HepG2 (cell line): ENCODE results near the gene RHOT2. TPM values are rescaled to one million over a fixed set of nuclear protein-coding genes. Genes with fewer than 3 reads are reported as not detected.

Source experiments
- AHR ChIP-seq: IDR thresholded peaks from 2 replicates; pipeline ENCODE4 v1.6.1; 2018; ENCODE audit warnings: missing genetic modification reagents, missing compliant biosample characterization
- EEA1 ChIP-seq: sonication (generic); formaldehyde crosslinking; IDR thresholded peaks from 2 replicates; pipeline ENCODE4 v1.5.1; 2020; ENCODE audit warnings: mild to moderate bottlenecking, missing genetic modification reagents, borderline replicate concordance
- FOXA1 ChIP-seq, 2 experiments: fragments of 450-650 bp in 1 of 2; sonication (generic) in 1 of 2; formaldehyde crosslinking in 1 of 2; IDR thresholded peaks; 2 replicates each; pipeline versions ENCODE4 v1.4.0 to v1.6.1; 2016 to 2020; ENCODE audit warnings: missing genetic modification reagents in 1 of 2
- GATAD1 ChIP-seq: IDR thresholded peaks from 2 replicates; pipeline ENCODE4 v1.6.1; 2016; ENCODE audit warnings: missing genetic modification reagents, missing compliant biosample characterization
- HNRNPUL1 ChIP-seq: fragments of 200-400 bp; formaldehyde crosslinking; IDR thresholded peaks from 2 replicates; pipeline ENCODE4 v1.6.1; 2017; ENCODE audit warnings: low read depth, mild to moderate bottlenecking, low read length, moderate library complexity
- NCOA5 ChIP-seq: sonication (generic); formaldehyde crosslinking; IDR thresholded peaks from 2 replicates; pipeline ENCODE4 v1.4.0; 2020; ENCODE audit warnings: missing genetic modification reagents
- NR1H2 ChIP-seq: sonication (generic); formaldehyde crosslinking; IDR thresholded peaks from 2 replicates; pipeline ENCODE4 v1.8.1; 2022; ENCODE audit warnings: low read depth, missing genetic modification reagents, borderline replicate concordance
- RAD21 ChIP-seq: fragments of 450-650 bp; formaldehyde crosslinking; IDR thresholded peaks from 2 replicates; pipeline ENCODE4 v1.5.0; 2020; ENCODE audit warnings: mild to moderate bottlenecking
- SRSF1 ChIP-seq: fragments of 200-400 bp; formaldehyde crosslinking; optimal IDR thresholded peaks from 2 replicates; pipeline ENCODE3; 2017; ENCODE audit warnings: mild to moderate bottlenecking, low read depth, low read length, moderate library complexity
- SYNCRIP ChIP-seq: fragments of 200-400 bp; formaldehyde crosslinking; IDR thresholded peaks from 2 replicates; pipeline ENCODE4 v1.6.1; 2018; ENCODE audit warnings: mild to moderate bottlenecking, low read depth, low read length; ENCODE audit not compliant: insufficient read depth
- ZBTB3 ChIP-seq: sonication (generic); formaldehyde crosslinking; IDR thresholded peaks from 2 replicates; pipeline ENCODE4 v1.4.0; 2020; ENCODE audit warnings: low read depth, mild to moderate bottlenecking, moderate library complexity, missing genetic modification reagents, borderline replicate concordance
- ZKSCAN8 ChIP-seq: IDR thresholded peaks from 2 replicates; pipeline ENCODE4 v1.6.1; 2016; ENCODE audit warnings: borderline replicate concordance, missing genetic modification reagents, missing compliant biosample characterization
- ZNF205 ChIP-seq: IDR thresholded peaks from 2 replicates; pipeline ENCODE4 v1.6.1; 2018; ENCODE audit warnings: missing biosample characterization, missing genetic modification reagents
- ZNF256 ChIP-seq: sonication (generic); formaldehyde crosslinking; conservative IDR thresholded peaks from 2 replicates; pipeline ENCODE4 v1.4.0; 2020; ENCODE audit warnings: missing genetic modification reagents
- ZNF282 ChIP-seq: fragments of 450-650 bp; IDR thresholded peaks from 2 replicates; pipeline ENCODE4 v1.6.1; 2018; ENCODE audit not compliant: partially characterized antibody
- ZNF331 ChIP-seq: sonication (generic); formaldehyde crosslinking; IDR thresholded peaks from 2 replicates; pipeline ENCODE4 v1.4.0; 2020; ENCODE audit warnings: missing genetic modification reagents
- ZNF446 ChIP-seq: sonication (generic); formaldehyde crosslinking; IDR thresholded peaks from 2 replicates; pipeline ENCODE4 v1.5.0; 2020; ENCODE audit warnings: mild to moderate bottlenecking, missing genetic modification reagents
- ZNF546 ChIP-seq: sonication (generic); formaldehyde crosslinking; conservative IDR thresholded peaks from 2 replicates; pipeline ENCODE4 v1.8.1; 2023; ENCODE audit warnings: mild to moderate bottlenecking, missing genetic modification reagents
- polyA plus RNA-seq, 8 experiments: library from polyadenylated mRNA; depleted of rRNA in 3 of 8; stranded (reverse) in 7 of 8; unstranded in 1 of 8; fragments of >200 nt; fragmentation: Illumina TruSeq in 4 of 8; extraction: Trizol in 4 of 8; gene quantifications; 2 replicates each; pipeline versions ENCODE4 v1.2.1 to v1.2.3, GENCODE V29; 2011 to 2016; ENCODE audit warnings: low read depth in 4 of 8, missing spikeins in 1 of 8, mixed read lengths in 1 of 8; ENCODE audit not compliant: insufficient read depth in 1 of 8
- total RNA-seq, 5 experiments: library from RNA; depleted of rRNA; stranded (reverse); fragments of >200 nt; fragmentation: Illumina TruSeq; extraction: Trizol; gene quantifications; 2 replicates each; pipeline ENCODE4 v1.2.3, GENCODE V29; 2016; ENCODE audit warnings: low read depth in 1 of 5
- TF ChIP-seq, protein P1 (sequence below): sonication (generic); formaldehyde crosslinking; IDR thresholded peaks from 2 replicates; pipeline ENCODE4 v1.9.0; 2021; ENCODE audit warnings: mild to moderate bottlenecking, missing genetic modification reagents
- TF ChIP-seq, protein P2 (sequence below): sonication (generic); formaldehyde crosslinking; IDR thresholded peaks from 2 replicates; pipeline ENCODE4 v1.5.0; 2020; ENCODE audit warnings: missing genetic modification reagents
- TF ChIP-seq, protein P3 (sequence below): sonication (generic); IDR thresholded peaks from 2 replicates; pipeline ENCODE4 v1.6.1; 2016; ENCODE audit warnings: low read depth, borderline replicate concordance

RHOT2 gene
- total and polyA plus RNA-seq, 2 of the 13 experiments (the other 11 are each of a cell fraction or from before 2014, with no cell fraction given), result 63.6 to 76.9 TPM

DNA sequence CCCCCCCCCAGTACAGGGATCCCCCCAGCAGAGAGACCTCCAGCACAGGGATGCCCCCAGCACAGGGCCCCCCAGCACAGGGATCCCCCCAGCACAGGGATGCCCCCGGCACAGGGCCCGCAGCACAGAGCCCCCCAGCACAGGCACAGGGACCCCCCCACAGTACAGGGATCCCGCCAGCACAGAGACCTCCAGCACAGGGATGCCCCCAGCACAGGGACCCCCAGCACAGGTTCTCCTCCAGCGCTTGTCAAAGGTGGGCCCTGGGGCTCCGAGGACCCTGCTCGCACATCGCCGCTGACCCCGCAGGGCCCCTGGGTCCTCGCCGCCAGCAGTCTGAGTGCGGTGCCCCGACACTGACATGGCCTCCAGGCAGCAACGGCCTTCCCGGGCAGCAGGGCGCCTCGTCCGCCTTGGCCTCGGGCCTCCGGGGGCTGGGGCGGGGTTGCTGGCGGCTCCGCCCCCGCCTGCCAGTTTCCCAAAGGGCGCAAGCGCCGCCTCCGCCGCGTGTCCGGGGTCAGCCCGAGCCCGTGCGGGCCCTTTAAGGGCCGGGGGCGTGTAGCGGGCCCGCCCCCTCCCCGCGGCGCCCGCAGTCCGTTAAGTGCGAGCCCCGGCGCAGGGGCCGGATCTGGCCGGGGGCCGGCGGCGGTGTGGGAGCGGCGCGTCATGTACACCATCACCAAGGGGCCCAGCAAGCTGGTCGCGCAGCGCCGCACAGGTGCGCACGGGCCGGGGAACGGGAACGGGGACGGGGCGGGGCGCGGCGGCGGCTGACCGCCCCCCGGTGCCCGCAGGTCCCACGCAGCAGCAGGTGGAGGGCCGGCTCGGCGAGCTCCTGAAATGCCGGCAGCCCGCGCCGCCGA, 26.4 kb upstream of the RHOT2 start, which contains the start of gene MCRIP2 (continued):
- TF ChIP-seq SRSF1, result peak; percentile 33
- TF ChIP-seq GATAD1 (CRISPR knock-in tag), result peak; percentile 55; the same call in 1 of the 2 replicates
- no peak for TF ChIP-seq ZNF546
- no peak for TF ChIP-seq AHR (CRISPR knock-in tag)
- TF ChIP-seq ZNF205 (CRISPR knock-in tag), result peak; percentile 49; the same call in 1 of the 2 replicates
- TF ChIP-seq ZNF331 (CRISPR knock-in tag), result peak; percentile 31; the same call in 1 of the 2 replicates
- TF ChIP-seq ZNF256 (CRISPR knock-in tag), result no peak
- no peak for TF ChIP-seq ZKSCAN8 (CRISPR knock-in tag)
- TF ChIP-seq FOXA1 (IDR thresholded peaks at IDR 0.05), result no peak
- TF ChIP-seq FOXA1 (CRISPR knock-in tag; IDR thresholded peaks at IDR 0.05), result no peak
- TF ChIP-seq NCOA5 (CRISPR knock-in tag), result no peak
- no peak for TF ChIP-seq ZBTB3 (CRISPR knock-in tag)
- no peak for TF ChIP-seq NR1H2 (CRISPR knock-in tag)
- no peak for TF ChIP-seq HNRNPUL1
- peak; percentile 84; the same call in 1 of the 2 replicates for TF ChIP-seq EEA1
- no peak for TF ChIP-seq SYNCRIP
- peak; percentile 52; the same call in 1 of the 2 replicates for TF ChIP-seq RAD21 (CRISPR knock-in tag)
- TF ChIP-seq ZNF446 (CRISPR knock-in tag), result no peak
- no peak for TF ChIP-seq ZNF282
- TF ChIP-seq, protein P1, sequence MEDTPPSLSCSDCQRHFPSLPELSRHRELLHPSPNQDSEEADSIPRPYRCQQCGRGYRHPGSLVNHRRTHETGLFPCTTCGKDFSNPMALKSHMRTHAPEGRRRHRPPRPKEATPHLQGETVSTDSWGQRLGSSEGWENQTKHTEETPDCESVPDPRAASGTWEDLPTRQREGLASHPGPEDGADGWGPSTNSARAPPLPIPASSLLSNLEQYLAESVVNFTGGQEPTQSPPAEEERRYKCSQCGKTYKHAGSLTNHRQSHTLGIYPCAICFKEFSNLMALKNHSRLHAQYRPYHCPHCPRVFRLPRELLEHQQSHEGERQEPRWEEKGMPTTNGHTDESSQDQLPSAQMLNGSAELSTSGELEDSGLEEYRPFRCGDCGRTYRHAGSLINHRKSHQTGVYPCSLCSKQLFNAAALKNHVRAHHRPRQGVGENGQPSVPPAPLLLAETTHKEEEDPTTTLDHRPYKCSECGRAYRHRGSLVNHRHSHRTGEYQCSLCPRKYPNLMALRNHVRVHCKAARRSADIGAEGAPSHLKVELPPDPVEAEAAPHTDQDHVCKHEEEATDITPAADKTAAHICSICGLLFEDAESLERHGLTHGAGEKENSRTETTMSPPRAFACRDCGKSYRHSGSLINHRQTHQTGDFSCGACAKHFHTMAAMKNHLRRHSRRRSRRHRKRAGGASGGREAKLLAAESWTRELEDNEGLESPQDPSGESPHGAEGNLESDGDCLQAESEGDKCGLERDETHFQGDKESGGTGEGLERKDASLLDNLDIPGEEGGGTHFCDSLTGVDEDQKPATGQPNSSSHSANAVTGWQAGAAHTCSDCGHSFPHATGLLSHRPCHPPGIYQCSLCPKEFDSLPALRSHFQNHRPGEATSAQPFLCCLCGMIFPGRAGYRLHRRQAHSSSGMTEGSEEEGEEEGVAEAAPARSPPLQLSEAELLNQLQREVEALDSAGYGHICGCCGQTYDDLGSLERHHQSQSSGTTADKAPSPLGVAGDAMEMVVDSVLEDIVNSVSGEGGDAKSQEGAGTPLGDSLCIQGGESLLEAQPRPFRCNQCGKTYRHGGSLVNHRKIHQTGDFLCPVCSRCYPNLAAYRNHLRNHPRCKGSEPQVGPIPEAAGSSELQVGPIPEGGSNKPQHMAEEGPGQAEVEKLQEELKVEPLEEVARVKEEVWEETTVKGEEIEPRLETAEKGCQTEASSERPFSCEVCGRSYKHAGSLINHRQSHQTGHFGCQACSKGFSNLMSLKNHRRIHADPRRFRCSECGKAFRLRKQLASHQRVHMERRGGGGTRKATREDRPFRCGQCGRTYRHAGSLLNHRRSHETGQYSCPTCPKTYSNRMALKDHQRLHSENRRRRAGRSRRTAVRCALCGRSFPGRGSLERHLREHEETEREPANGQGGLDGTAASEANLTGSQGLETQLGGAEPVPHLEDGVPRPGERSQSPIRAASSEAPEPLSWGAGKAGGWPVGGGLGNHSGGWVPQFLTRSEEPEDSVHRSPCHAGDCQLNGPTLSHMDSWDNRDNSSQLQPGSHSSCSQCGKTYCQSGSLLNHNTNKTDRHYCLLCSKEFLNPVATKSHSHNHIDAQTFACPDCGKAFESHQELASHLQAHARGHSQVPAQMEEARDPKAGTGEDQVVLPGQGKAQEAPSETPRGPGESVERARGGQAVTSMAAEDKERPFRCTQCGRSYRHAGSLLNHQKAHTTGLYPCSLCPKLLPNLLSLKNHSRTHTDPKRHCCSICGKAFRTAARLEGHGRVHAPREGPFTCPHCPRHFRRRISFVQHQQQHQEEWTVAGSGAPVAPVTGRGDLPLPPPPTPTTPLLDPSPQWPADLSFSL (CRISPR knock-in tag), result no peak
- TF ChIP-seq, protein P2, sequence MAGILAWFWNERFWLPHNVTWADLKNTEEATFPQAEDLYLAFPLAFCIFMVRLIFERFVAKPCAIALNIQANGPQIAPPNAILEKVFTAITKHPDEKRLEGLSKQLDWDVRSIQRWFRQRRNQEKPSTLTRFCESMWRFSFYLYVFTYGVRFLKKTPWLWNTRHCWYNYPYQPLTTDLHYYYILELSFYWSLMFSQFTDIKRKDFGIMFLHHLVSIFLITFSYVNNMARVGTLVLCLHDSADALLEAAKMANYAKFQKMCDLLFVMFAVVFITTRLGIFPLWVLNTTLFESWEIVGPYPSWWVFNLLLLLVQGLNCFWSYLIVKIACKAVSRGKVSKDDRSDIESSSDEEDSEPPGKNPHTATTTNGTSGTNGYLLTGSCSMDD (CRISPR knock-in tag), result no peak
- TF ChIP-seq, protein P3, sequence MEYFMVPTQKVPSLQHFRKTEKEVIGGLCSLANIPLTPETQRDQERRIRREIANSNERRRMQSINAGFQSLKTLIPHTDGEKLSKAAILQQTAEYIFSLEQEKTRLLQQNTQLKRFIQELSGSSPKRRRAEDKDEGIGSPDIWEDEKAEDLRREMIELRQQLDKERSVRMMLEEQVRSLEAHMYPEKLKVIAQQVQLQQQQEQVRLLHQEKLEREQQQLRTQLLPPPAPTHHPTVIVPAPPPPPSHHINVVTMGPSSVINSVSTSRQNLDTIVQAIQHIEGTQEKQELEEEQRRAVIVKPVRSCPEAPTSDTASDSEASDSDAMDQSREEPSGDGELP, result no peak
